NCI-H2227 (cell line): ENCODE data around the gene GIMAP8.
"Not testable (repeated sequence)": the region's sequence is repeated elsewhere in the genome, so short reads cannot be mapped to it uniquely, and the experiment has no call there.

ENCODE experiments used
- DNase-seq: peaks from one replicate; lab custom pipeline; 2025; ENCODE audit not compliant: unreplicated experiment; lab: John Stamatoyannopoulos, UW

Gene GIMAP8

DNA sequence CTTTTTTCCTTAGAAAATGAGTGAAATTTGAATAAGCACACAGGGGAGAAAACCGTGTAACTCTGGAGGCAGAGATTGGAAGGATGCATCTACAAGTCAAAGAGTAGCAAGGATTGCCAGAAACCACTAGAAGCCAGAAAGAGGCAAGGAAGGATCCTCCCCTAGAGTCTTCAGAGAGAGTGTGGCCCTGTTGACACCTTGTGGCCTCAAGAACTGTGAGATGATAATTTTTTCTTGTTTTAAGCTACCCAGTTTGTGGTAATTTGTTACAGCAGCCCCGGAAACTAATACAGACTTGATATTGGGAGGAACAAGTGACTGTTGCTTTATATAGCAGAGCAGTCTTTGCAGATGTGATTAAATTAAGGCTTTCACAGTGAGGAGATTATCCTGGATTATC is 60.6 kb downstream of the GIMAP8 start:
- no peak for DNase-seq

DNA sequence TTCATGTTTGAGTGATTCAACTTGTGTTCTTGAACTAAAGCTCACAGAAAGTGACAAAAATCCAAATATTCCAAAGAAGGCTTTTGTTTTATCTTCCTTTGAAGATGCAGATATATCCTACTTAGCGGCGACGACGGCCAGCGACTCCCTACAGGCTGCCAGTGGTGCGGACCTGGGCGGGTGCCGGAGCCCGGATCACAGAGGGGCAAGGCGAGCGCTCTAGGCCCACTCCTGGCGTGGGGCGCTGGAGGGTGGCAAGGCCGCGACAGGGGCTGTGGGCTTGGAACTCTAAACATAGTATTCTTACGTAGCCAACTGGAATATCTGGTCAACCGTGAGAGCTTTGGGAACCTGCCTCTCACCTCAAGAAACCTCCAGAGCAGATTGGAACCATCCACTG is 63.3 kb downstream of the GIMAP8 start:
- no peak for DNase-seq

DNA sequence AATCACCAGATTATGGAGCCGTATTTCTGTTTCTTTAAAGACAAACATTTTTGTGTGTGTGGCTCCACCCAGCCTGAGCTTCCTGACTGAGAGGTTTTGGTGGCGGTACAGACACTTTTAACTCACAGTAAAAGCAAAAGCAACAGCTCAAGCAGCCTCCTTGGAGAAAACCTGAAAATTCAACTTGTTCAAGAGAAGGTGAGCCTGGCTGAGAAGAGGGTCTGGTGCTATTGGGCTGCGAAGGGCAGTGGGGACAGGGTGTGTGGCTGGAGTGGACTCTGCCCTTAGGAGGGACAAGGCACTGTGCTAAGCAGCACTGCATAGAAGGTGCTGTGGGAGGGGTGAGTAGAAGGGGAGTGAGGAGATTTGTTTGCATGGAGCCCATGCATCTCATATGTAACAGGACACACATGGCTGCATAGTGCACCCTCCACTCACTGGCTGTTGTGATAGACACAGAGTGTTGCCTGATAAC is 64.4 kb downstream of the GIMAP8 start, which contains the start of gene GIMAP7:
Gene GIMAP7, plus strand, starts transcription at position 125 of the 475 bp plus-strand sequence. CDS start 5,103 bp downstream, outside the sequence.
- no peak for DNase-seq

DNA sequence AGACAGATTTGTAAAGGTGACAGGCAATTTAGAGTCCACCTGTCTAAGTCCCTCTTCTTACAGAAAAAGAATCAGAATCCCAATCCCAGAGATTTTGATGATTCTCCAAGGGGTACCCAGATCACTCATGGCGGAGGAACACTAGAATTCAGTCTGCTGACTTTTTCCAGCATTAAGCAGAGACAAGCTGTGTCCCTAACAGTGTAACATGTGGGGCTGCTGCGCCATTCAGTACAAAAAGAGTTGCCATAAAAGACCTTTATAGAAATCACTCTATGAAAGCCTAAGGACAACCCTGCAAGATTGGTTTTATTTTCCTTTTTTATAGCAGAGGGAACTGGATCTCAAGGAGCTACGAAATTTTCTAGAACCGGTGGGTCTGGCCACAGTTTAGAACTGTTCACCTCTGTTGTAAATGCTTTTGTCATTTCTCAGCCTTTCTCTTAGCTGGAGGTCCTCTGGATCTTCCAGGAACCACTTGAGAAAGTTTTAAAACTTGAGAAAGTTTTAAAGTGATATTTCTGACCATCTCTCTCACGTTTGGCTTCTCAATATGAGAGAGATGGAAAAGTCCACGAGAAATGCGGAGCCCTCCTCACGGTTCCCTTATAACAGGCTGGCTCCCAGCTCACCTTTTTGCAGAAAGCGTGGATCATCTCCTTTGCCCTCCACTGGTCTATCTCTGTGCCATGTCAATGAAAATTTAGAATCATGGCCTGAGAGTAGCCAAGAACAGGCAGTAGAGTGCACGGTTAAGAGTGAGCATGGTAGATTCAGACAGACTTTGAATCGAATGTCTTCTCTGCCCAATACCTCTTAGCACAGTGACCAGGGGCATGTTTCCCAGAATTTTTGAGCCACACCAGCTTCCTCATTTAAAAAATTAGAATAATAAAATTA is 65.1 kb downstream of the GIMAP8 start:
- no peak for DNase-seq

DNA sequence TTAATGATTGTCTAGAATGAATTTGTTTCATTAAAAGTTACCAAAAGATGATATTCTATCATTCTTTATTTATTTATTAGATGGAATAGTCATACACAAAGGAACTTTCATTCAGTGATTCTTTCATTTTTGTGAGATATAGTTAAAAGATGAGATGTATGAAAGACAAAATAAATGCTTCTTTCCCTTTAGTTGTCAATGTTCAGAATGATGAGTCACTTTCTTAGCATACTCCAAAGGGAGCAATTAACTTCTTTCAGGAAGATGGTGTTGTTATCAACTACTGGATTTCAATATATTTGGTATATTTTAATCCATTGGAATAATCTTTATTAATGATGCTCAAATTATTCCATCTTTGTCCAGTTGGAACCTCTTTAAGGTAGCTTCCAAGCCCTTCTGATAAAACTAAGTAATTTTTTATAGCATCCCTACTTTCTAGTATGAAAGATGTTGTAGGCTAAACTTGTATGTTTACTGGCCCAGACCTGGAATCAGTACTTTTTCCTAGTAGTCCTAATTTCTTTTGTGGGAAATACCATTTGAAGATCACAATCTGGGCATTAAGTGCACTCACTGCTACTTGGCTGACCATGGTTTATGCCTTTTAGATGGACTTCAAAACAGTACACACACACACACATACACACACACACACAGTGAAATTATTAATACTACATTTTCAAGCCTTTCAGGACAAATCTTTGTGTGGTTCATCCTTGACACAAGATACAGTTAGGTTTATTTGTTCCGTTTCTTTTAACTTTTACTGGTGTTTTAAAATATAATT is 66.7 kb downstream of the GIMAP8 start:
- no peak for DNase-seq

DNA sequence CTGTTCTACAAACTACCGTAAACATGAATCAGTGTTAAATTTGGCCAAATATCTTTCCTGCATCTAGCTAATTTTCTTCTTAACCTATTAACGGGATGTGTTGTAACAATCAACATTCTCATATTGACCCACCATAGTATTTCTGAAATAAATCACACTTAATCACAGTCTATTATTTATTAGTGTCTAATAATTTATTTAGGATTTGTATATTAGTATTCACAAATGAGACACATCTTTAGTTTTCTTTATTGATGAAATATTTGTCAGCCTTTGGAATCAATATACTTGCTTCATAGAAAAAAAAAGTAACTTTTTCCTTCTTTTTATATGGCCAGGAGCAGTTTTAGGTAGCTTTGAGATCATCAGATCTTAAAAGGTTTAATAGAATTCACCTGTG is 68.9 kb downstream of the GIMAP8 start:
- no peak for DNase-seq

DNA sequence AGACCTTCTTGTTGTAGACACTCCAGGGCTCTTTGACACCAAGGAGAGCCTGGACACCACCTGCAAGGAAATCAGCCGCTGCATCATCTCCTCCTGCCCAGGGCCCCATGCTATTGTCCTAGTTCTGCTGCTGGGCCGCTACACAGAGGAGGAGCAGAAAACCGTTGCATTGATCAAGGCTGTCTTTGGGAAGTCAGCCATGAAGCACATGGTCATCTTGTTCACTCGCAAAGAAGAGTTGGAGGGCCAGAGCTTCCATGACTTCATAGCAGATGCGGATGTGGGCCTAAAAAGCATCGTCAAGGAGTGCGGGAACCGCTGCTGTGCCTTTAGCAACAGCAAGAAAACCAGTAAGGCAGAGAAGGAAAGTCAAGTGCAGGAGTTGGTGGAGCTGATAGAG is 69.7 kb downstream of the GIMAP8 start:
- no peak for DNase-seq

DNA sequence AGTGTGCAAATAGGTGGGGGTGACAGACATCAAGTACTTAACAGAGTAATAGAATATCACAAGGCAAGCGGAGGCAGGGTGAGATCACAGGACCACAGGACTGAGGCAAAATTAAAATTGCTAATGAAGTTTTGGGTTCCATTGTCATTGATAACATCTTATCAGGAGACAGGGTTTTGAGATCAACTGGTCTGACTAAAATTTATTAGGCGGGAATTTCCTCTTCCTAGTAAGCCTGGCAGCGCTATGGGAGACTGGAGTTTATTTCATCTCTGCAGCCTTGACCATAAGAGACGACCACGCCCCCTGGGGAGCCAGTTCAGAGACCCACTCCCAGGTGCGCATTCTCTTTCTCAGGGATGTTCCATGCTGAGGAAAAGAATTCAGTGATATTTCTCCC is 72.5 kb downstream of the GIMAP8 start:
- DNase-seq: not testable (repeated sequence)

DNA sequence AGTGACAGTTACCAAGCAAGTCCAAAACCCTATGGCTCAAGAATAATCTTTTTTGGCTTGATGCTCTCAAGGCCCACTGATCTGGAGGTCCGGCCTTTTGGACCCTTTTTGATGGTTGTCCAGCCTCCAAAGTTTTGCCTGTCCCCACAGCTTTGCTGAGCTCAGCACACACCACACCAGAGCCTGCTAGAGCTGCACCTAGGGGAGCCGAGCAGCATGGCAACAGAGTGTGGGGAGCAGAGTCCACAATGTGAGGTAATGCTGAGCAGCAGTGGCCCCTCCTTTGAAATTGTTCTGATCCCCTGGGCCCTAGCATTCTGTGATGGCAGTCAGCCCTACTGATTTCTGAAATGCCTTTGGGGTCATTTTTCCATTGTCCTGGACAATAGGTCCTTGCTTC is 73.6 kb downstream of the GIMAP8 start:
- DNase-seq: no peak
